Kidney glomerular epithelial cell (primary cell): ENCODE data around the gene PIEZO2.
"Not testable (repeated sequence)": the region's sequence is repeated elsewhere in the genome, so short reads cannot be mapped to it uniquely, and the experiment has no call there.

Experiments used
- DNase-seq: peaks from one replicate; lab custom pipeline; 2025; lab: John Stamatoyannopoulos, UW

PIEZO2 gene

DNA sequence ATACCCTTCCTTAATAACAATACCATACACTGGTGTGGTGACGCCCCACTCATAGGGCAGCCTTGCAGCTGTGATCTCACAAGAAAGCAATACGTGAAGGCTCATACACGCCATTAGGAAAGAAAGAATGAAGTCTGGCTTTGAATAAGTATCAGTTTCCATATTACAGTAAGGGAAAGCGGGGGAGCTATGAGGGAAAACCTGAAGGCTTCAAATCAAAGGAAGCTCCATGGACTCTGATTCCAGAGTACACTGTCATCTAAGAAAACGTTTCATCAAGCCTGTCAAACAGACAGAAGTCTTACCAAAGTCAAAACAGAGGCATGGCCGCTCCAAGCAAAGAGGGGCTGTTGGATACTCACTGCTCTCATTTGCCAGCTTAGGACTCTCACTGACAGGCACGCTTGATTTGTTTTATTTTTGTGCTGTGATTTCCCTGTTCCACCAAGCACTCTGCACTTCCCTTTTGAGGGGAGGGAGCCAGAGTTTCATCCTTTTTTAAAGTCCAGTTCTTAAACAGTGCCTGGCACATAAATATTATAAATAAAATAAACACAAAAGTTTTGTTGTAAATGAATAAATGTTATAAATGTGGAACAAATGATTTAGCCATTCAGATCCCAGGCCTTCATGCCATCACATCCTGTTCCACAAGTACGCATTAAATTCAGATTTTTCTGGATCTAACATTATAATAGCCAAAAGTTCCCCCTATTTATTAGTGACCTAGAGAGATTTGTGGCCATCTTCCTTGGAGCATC is 221.2 kb downstream of the PIEZO2 start:
- peak; percentile 36 for DNase-seq

DNA sequence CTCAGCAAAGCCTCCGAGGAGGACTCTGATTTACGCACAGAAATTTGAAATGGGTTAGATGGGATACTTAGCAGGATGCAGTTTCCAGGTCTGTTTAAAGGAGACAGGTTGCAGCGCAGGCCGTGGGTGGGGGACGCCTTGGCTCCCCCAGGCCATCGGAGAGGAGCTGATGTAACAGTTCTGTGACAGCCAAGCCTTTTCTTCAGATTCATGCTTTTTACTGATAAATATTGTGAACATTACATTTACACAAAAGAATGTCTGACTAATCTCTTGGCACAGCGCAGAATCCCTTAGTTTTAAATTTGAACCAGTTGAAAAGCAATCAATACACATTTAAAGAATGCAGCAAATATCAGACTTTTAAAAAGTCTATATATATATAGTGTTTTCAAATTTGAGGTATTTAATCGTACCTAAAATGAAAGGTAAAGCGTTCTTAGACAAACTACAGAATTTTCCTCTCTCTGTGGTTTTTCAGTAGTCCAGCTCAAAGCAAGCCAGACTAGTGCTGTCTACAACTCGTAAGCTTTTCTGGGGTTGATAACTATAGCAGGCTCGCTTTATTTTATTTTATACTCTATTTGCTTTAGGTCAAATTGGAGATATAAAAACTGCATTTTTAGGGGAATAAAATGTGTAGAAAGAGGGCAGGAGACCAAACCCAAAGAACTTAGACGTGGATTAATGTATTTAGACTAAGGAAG is 221.9 kb downstream of the PIEZO2 start:
- peak; percentile 49 for DNase-seq

DNA sequence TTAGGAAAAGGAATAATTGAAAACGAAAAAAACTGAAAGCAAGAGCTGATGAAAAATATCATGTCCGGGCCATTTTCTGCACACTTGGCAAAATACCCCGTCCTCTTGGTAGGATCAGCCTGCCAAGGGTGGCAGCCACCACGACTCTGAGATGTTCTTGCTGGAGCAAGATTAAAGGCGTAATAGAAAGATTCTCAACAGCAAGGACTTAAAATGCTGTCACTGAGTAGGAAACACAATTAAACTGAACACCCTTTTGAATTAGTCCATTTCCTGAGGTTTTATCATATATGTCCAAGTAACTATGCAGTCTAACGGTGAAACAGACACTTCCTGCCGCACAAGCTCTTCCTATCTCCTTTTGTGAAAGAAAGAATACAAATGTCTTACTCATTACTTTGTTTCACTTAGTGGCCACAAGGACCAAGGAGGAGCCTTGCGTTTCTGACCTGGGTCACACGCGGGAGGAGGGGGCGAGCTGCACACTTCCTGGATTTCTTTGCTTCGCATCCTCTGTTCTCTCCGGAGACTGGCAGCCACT is 222.7 kb downstream of the PIEZO2 start:
- DNase-seq, result peak; percentile 36

DNA sequence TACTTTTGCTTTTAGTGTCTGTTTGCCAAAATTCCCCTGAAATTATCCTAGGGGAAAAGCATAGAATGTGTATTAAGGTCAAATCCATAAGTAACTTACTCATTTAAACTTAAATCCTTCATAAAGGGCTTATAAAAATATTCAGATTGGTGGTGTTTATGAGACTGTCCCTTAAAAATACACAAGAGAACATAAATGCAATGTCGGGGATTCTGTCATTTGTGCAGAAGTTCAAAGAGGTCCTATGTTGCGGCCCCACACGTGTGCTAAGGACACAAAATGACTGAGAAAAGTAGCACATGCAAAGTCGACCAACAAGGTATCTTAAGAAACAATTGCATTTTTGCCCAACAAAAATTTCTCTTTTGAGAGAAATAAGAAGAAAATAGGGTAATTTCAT is 225.1 kb downstream of the PIEZO2 start:
- no peak for DNase-seq

DNA sequence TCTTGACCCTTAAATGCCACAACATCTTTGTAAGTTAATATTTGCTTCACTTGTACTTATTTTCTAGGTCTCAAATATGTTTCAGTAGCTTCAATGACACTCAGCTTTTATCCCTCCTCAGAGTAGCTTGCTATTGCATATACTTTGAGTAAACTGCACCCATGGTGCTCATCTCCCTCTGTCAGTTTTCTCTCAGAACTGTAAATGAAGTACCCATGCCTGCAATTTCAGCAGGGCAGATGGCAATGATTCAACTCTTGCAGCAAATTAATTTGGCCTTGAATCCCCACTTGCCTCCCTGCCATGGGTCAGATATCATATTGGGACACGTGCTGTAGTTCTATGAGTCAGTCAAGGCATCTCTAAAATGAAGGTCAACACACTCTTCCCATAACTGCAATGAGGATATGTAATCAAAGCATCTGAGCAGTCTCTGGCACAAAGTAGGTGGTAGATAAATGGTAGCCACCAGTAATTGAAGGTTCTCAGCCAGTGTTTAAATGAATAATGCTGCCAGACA is 225.8 kb downstream of the PIEZO2 start:
- no peak for DNase-seq

DNA sequence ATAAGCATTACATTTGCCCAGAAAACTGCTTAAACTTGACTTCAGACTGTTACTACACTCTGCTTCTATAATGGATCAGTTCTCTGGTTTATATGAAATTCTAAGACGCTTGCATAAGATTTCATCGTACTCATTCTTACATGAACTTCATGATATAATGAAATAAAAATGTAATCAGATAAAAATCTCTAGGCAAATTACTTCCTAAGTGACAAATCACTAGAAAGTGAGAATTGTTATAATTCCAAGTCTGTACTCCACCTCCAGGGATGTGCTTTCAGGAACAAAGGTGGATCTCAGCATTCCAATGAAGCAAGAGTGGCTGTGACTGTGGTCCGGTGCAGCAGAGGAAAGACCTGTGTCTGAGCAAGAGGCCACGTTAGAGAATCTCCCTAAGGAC is 226.2 kb downstream of the PIEZO2 start:
- no peak for DNase-seq

DNA sequence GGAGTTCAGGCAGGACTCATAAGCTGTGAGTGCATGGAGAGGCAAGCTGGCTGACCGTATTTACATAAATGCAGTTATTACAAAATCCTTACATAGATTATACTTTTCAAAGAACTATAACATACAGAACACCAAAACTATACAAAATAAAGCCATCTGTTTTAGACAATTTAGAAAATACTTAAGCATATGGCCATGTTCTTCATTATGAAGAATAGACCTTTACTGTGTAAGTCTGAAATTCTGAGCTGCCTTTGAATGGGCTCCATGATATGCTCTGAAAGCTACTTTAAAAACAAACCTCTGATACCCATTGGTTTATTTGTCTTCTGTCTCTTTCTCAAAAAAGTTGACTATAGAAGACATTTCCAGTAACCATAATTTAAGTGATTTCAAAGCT is 226.7 kb downstream of the PIEZO2 start:
- DNase-seq, result not testable (repeated sequence)

DNA sequence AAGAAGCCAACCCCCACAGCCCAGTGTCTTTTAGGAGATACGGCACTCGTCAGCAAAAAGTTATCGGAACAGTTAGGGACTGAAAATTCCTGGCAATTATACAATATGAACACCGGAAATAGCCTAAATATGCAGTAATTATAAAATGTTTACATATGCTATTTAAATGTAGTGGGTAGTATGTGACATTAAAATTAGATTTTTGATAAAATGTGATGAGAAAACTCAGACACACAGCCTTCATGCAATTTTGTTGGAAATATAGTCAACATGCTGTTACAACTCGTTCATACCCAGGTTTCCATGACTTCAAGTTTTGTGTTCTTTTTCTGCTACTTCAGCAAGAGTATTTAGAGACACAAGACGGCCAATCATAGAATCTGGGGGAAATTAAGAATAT is 229.1 kb downstream of the PIEZO2 start:
- DNase-seq, result not testable (repeated sequence)

DNA sequence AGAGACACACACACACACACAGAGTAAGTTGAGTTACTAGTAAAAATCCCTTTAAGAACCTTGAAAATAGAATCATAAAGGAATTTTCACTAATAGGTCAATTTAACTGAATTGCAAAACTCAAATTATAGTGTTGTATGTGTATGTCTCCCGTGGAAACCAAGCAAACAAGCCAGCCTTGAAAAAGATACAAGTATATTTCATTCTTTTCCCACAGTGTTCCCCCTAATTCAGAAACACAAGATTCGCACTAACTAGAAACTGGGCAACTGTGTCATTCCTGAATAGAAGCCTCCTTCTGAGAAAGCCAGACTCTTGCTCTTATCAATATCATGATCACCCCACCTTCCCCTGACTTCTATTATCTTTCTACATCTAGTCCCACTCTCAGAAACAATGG is 229.5 kb downstream of the PIEZO2 start:
- DNase-seq, result no peak

DNA sequence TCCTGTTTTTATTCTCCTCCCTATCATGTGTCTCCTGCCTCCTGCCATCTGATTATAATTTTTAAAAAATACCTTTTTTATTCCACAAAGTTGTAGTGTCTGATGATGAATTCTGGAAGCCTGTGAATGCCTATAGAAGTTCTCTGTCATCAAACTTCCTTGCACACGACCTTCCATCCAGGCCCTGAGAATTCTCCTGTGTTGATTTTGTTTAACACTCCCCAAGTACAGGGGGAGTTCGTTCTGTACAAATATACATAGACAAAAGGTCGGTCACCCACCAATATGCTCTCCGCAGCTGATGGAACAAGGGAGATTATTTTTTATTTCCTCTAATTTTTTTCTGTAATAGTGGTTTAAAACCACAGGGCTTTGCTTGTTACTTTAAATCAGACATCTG is 232.5 kb downstream of the PIEZO2 start:
- DNase-seq, result no peak

DNA sequence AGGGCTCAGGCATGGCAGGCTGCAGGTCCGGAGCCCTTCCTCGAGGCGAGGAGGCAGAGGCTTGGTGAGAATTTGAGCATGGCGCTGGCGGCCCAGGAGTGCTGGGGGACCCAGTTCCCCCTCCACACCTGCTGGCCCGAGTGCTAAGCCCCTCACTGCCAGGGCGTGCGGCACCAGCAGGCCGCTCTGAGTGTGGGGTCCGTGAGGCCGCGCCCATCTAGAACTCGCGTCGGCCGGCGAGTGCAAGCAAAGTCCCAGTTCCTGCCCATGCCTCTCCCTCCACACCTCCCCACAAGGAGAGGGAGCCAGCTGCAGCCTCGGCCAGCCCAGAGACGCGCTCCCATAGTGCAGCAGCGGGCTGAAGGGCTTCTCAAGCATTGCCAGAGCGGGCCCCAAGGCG is 233.0 kb downstream of the PIEZO2 start:
- no peak for DNase-seq

DNA sequence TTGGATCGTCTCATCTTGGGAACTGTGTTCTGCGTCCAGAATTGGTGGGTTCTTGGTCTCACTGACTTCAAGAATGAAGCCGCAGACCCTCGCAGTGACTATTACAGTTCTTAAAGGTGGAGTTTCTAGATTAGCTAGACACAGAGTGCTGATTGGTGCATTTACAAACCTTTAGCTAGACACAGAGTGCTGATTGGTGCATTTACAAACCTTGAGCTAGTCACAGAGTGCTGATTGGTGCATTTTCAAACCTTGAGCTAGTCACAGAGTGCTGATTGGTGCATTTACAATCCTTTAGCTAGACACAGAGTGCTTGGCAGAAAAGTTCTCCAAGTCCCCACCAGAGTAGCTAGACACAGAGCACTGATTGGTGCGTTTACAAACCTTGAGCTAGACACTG is 233.6 kb downstream of the PIEZO2 start:
- DNase-seq, result not testable (repeated sequence)

DNA sequence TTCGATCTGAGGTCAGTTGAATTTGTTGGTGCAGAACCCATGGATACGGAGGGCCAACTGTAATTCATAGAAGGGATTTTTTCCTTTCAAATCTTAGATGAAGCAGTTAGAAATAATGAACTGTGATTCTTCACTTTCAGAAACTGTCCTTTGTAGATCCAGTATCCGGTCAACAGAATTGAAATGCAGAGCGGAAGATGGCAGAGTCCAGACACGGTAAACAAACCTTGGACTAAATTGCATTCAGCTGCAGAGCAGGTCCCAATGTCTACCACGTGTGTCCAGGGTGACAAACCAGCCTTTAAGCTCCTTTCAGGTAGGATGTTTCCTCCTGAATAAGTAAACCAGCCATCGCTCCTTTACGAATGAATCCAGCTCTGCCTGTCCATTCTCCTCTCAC is 234.8 kb downstream of the PIEZO2 start:
- DNase-seq, result not testable (repeated sequence)

DNA sequence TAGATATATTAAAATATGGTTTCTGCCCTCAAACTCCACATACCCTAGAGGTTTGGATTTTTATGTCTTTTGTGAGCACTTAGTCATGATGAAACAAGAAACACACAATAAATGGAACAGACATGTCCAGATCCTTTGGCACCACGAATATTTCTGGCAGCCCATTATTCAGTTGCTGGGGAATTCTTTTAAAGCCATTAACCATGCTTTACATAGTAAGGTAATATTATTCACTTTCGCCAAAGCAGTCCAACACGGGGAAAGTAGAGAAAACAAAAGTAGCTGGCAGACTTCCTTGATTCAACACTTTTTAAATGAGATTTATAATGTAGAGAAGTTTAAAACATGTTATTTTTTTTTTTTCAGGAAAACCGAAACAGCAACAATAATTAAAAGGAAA is 235.4 kb downstream of the PIEZO2 start:
- no peak for DNase-seq

DNA sequence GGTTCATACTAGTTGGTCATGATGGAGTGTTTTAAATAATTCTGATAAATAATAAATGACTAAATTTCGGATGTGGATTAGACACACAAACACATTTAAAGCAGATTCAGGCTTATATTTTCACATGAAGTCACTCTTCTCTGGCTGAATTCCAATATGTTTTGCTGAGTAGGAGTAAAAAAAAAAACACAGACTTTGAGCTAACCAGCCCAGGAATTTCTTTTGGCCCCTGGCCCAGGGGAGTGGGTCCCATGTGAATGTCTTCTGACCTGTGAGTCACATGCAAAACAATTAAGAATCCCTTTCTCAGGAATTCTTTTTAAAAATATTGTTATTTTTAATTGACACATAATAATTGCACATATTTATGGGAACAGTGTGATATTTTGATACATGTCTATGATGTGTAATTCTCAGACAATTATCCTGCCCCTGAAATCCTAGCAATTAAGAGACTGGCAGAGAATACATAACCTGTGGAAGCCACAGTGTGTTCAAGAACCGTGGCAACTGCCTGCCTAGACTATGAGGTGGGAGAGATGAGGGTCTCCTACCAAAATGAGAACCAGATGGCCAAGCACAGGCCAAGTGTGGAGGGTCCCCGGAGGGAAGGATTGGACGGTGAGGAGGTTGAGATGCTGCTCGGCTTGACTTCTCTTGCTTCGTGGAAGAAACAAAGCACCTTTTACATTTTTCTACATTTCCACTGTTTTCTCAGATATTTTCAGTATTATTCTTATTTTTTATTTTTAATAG is 236.4 kb downstream of the PIEZO2 start:
- peak; percentile 75 for DNase-seq

DNA sequence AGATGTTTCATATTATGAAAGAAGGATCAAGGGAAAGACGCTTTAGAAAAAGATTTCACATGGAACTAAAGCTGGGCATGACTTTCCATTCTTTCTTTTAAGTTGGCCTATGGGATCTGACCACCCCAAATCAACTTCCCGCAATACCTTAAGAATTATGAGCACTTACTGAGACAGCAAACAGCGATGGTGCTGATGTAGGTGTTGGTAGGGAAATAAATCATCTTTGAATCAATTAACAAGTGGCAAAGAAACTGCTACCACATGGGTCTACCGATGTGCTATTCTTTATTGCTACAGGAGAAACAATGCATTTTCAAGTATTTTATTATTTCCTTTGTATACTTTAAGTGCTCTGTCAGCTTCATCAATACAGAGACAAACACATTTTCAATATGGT is 239.6 kb downstream of the PIEZO2 start:
- no peak for DNase-seq

DNA sequence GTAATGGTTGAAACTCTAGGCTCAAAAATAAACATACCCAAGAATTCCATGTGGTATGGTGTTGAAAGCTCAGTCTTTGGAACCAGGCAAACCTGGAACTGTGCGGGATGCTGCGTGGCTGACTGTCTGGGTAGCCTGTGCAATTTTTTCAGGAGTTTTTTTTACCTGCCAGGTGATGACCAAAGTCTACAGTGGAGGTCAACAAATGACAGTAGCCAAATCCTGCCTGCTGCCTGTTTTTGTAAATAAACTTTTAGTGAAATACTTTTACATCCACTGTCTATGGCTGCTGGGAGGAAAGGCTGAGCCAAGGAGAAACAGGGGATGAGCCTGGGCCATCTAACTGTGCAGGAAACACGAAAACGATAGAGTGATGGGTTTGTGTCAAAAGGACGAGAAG is 240.6 kb downstream of the PIEZO2 start:
- no peak for DNase-seq

DNA sequence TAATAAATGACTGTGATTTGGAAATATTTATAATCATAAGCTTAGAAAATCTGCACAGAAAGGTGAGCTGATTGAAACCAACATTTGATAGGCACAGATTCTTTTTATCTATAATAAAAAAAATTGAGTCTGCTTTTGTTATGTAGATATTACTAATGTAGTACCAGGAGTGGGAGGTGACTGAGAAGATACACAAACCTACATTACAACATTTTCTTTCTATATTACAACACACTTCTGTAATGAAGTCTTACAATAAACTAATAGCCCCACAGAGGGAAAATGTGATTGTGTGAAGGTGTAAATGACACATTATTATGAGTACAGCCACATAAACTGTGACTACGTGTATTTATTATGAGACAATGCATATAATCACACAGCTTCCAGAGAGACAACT is 241.6 kb downstream of the PIEZO2 start:
- no peak for DNase-seq

DNA sequence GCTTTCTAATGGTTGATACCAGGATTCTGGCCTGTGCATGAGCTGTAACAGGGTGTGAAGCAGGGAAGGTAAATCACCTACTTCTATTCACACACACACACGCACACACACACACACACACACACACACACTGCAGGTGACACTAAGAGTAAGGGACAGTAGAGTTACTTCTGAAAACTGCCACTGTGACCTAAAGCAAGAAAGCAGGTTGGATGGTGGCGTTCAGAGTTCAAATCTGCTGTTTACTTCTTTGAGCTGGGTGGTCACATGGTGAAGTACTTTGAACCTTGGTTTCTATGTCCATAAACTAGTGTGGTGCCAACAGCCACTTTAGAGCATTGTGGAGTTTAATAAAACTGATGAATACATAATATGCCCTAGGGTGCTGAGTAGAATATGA is 248.0 kb downstream of the PIEZO2 start:
- DNase-seq, result no peak

DNA sequence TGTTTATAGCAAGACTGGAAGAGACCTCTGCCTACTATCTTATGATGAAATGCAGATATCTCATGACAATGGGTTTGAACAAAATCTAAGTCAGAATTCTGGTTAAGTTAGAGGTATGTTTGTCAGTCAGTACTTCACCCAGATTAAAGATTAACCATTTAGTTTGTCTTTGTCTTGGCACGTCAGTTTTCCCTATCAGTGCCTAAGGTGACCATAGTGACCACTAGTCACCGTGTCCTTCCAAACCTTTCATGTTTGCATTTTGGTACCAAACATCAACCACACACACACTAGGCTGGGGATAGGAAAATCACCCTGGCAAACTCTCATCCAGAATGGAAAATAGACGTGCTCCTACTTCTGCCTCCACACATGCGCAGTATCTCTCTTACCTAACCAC is 248.9 kb downstream of the PIEZO2 start:
- no peak for DNase-seq

DNA sequence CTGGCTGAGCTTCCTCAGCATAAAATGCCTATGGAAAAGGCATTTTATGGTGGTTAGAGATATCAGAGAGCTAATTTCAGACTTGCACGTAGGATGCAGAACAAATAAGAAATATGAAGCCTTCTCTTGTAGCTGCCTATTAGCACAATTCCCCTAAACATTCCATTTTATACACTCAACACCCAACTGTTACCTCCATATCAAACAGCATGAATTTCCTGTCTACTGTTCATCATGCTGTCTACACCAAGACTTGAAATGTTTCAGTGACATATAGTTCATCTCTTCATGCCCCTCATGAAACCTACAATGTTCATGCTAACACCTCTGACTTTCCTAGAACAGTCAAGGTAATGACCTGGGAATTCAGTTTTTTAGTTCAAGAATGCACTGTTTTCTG is 249.9 kb downstream of the PIEZO2 start:
- no peak for DNase-seq

DNA sequence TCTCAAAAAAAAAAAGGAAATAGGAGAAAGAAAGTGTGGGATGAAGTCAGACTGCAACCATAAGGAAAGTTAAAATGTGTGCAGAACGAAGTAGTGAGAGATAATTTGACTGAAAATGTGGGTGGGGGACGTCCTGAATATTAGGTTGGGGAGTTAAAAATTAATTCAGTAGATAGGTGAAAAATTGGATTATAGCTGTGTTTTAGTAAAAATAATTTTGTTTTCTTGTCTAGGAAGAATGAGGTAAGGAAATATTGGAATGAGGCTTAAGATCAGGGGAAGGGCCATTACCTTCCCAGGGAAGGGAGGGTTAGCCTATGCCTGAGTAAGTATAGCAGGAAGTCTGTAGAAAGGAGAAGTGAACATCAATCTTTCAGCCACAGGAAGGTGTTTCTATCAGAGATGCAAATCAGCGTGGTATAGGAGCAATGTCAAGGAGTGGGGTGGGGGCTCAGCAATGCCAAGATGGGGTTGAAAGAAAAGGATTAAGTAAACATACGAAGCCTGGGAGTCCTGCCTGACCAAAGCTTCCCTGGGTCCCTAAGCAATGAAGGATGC is 250.9 kb downstream of the PIEZO2 start:
- DNase-seq, result no peak
